ENCODE results near the gene DNAAF5.

The DNAAF5 gene

GRCh38 chr7:729140-730000 lies 2.9 kb downstream of the DNAAF5 start:
- H3K9ac ChIP-seq (ENCODE audit: low read depth, low read length, poor library complexity, severe bottlenecking), result no peak overlapping the region
- no peaks in the 10 kb centered on the region for H4K20me1 ChIP-seq (ENCODE audit: insufficient read depth, low read length, poor library complexity, severe bottlenecking)
- H3K9me2 ChIP-seq (replicated peaks; ENCODE audit: low read depth, low read length), result no peaks in the 10 kb centered on the region
- H3K4me2 ChIP-seq (ENCODE audit: low read depth, low read length, poor library complexity, severe bottlenecking), result peak overlapping the region; percentile 89
- H2AFZ ChIP-seq (ENCODE audit: low read length), result no peak overlapping the region
- H3K36me3 ChIP-seq (ENCODE audit: insufficient read depth, low read length), result peaks cover 6% of the 10 kb centered on the region; the same call in 1 of the 2 replicates
- no peaks in the 10 kb centered on the region for H3K9me3 ChIP-seq (ENCODE audit: insufficient read depth, low read depth, low read length)
- no peaks in the 10 kb centered on the region for H3F3A ChIP-seq (ENCODE audit: low read depth)
- peaks cover 21% of the 10 kb centered on the region for H3K4me1 ChIP-seq (ENCODE audit: insufficient read depth, low read length, poor library complexity, severe bottlenecking)
- TF ChIP-seq CTCF (conservative IDR thresholded peaks at IDR 0.05; ENCODE audit: low read length) (no peak), EZH2phosphoT487 (IDR thresholded peaks at IDR 0.05; ENCODE audit: borderline replicate concordance) (no peak)
- H3K27me3 ChIP-seq (ENCODE audit: insufficient read depth, low read length, poor library complexity, severe bottlenecking), result no peaks in the 10 kb centered on the region
- no peak overlapping the region for H3K4me3 ChIP-seq (ENCODE audit: low read length, poor library complexity, severe bottlenecking)
- H3K79me2 ChIP-seq (ENCODE audit: insufficient read depth, low read length), result peaks cover 31% of the 10 kb centered on the region

DNA sequence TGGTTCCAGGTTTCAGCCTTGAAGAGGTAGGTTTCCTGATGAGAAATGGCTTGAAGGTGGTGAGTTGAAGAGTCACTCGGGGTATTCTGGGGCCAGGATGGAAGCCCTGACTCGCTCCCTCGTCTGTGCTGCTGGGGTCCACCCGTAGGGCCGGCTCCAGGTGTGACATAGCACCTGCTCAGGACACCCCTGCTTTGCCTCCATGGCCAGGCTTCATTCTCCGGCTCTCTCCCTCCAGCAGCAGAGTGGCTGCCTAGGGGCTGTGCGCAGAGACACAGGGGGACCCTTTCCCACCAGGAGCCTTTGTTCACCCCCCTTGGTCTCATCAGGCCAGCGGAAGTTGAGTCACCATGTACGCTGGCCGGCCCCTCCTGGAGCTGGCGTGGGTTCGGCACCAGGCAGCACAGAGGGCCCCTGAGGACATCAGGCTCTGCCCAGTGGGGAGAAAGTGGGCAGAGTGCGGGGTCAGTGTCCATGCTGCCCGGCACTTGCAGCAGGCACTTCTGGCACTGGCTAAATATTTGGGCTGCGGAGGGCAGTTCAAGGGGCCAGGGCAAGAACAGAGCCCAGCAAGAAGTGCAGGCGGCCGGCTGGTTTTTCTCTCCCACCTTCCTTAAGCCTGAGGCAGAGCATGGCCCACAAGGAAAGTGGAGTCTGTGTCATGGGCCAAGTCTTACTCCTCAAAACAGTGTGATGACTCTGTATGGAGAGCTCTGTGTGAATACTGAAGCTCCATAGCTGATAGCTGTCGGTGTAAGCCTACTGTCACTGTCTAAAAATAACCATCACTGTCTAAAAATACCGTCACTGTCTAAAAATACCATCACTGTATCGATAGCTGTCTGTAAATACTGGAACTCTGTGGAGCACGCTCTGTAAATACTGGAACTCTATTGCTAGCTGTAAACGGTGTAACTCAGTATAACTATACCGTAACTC lies 4.3 kb downstream of the DNAAF5 start:
- peaks cover 10% of the 10 kb centered on the region; the same call in 1 of the 2 replicates for H3K36me3 ChIP-seq (ENCODE audit: insufficient read depth, low read length)
- H3K4me1 ChIP-seq (ENCODE audit: insufficient read depth, low read length, poor library complexity, severe bottlenecking), result peaks cover 17% of the 10 kb centered on the region
- H3K4me3 ChIP-seq (ENCODE audit: low read length, poor library complexity, severe bottlenecking), result no peak overlapping the region
- TF ChIP-seq EZH2phosphoT487 (IDR thresholded peaks at IDR 0.05; ENCODE audit: borderline replicate concordance) (no peak), CTCF (conservative IDR thresholded peaks at IDR 0.05; ENCODE audit: low read length) (no peak)
- H4K20me1 ChIP-seq (ENCODE audit: insufficient read depth, low read length, poor library complexity, severe bottlenecking), result no peaks in the 10 kb centered on the region
- H3K79me2 ChIP-seq (ENCODE audit: insufficient read depth, low read length), result peaks cover 27% of the 10 kb centered on the region
- H3K4me2 ChIP-seq (ENCODE audit: low read depth, low read length, poor library complexity, severe bottlenecking), result peak overlapping the region; percentile 5
- H3K9me3 ChIP-seq (ENCODE audit: insufficient read depth, low read depth, low read length), result peaks cover 6% of the 10 kb centered on the region; the same call in 1 of the 2 replicates
- H3K9ac ChIP-seq (ENCODE audit: low read depth, low read length, poor library complexity, severe bottlenecking), result no peak overlapping the region
- no peak overlapping the region for H2AFZ ChIP-seq (ENCODE audit: low read length)
- H3K27me3 ChIP-seq (ENCODE audit: insufficient read depth, low read length, poor library complexity, severe bottlenecking), result no peaks in the 10 kb centered on the region
- no peaks in the 10 kb centered on the region for H3K9me2 ChIP-seq (replicated peaks; ENCODE audit: low read depth, low read length)
- H3F3A ChIP-seq (ENCODE audit: low read depth), result no peaks in the 10 kb centered on the region

DNA sequence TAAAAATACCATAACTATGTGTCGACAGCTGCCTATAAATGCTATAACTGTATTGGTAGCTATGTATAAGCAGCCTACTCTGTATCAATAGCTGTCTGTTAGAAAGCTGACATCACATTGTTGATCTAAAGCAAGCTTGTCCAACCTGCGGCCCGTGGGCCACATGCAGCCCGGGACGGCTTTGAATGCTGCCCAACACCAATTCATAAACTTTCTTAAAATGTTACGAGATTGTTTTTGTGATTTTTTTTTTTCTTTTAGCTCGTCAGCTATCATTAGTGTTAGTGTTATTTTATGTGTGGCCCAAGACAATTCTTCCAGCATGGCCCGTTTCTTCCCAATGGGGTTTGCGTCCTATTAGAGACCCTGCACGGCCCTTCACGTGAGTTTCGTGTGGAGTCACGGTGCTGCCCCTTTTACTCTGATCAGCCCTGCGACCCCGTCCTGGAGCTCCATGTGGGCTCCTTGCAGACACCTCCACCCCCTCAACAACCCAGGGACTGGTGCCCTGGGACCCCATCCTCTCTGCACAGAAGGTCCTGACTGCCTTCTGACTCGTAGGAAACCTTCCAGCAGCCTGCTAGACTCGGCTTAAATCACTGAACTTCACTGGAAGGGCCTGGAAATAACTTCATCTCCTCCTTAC lies 5.1 kb downstream of the DNAAF5 start:
- H3K4me3 ChIP-seq (ENCODE audit: low read length, poor library complexity, severe bottlenecking), result no peak overlapping the region
- no peaks in the 10 kb centered on the region for H3F3A ChIP-seq (ENCODE audit: low read depth)
- no peaks in the 10 kb centered on the region for H3K27me3 ChIP-seq (ENCODE audit: insufficient read depth, low read length, poor library complexity, severe bottlenecking)
- peak overlapping the region; percentile 5 for H3K4me2 ChIP-seq (ENCODE audit: low read depth, low read length, poor library complexity, severe bottlenecking)
- TF ChIP-seq EZH2phosphoT487 (IDR thresholded peaks at IDR 0.05; ENCODE audit: borderline replicate concordance) (no peak), CTCF (conservative IDR thresholded peaks at IDR 0.05; ENCODE audit: low read length) (no peak)
- H3K4me1 ChIP-seq (ENCODE audit: insufficient read depth, low read length, poor library complexity, severe bottlenecking), result peaks cover 15% of the 10 kb centered on the region
- H3K36me3 ChIP-seq (ENCODE audit: insufficient read depth, low read length), result peaks cover 10% of the 10 kb centered on the region; the same call in 1 of the 2 replicates
- peaks cover 6% of the 10 kb centered on the region; the same call in 1 of the 2 replicates for H3K9me3 ChIP-seq (ENCODE audit: insufficient read depth, low read depth, low read length)
- H2AFZ ChIP-seq (ENCODE audit: low read length), result no peak overlapping the region
- peaks cover 21% of the 10 kb centered on the region for H3K79me2 ChIP-seq (ENCODE audit: insufficient read depth, low read length)
- no peak overlapping the region for H3K9ac ChIP-seq (ENCODE audit: low read depth, low read length, poor library complexity, severe bottlenecking)
- H3K9me2 ChIP-seq (replicated peaks; ENCODE audit: low read depth, low read length), result no peaks in the 10 kb centered on the region
- H4K20me1 ChIP-seq (ENCODE audit: insufficient read depth, low read length, poor library complexity, severe bottlenecking), result no peaks in the 10 kb centered on the region
